Mesenchymal stem cell (in vitro differentiated cells and primary cell): Measurements from ENCODE around the gene PSMC6.

Source experiments
- DNase-seq: peaks from one replicate; pipeline ENCODE4 v3.0.0-alpha.2; 2013
- H2AFZ ChIP-seq: one replicate; pipeline ENCODE4 v1.6.1; 2013; ENCODE audit warnings: low read depth, mild to moderate bottlenecking, control low read depth, inconsistent platforms, low read length, moderate library complexity
- H2AK5ac ChIP-seq: 2 replicates; pipeline ENCODE4 v1.6.1; 2013; ENCODE audit warnings: low read length, moderate library complexity, mild to moderate bottlenecking, inconsistent platforms; ENCODE audit not compliant: severe bottlenecking
- H2BK120ac ChIP-seq: one replicate; pipeline ENCODE4 v1.6.1; 2013; ENCODE audit warnings: low read depth, mild to moderate bottlenecking, inconsistent platforms, low read length, moderate library complexity
- H2BK12ac ChIP-seq, 2 experiments: one replicate each; pipeline ENCODE4 v1.6.1; 2013; ENCODE audit warnings: inconsistent platforms in 2 of 2, low read length in 2 of 2, mild to moderate bottlenecking in 2 of 2, moderate library complexity in 2 of 2, control low read depth in 1 of 2
- H2BK15ac ChIP-seq: one replicate; pipeline ENCODE4 v1.6.1; 2013; ENCODE audit warnings: mild to moderate bottlenecking, low read depth, inconsistent platforms; ENCODE audit not compliant: poor library complexity, severe bottlenecking
- H2BK5ac ChIP-seq: 2 replicates; pipeline ENCODE4 v1.6.1; 2013; ENCODE audit warnings: low read depth, mild to moderate bottlenecking, low read length, control low read depth, inconsistent platforms; ENCODE audit not compliant: poor library complexity, severe bottlenecking
- H3K14ac ChIP-seq, 2 experiments: one replicate each; pipeline ENCODE4 v1.6.1; 2013; ENCODE audit warnings: inconsistent platforms in 2 of 2, low read length in 2 of 2, control low read depth in 1 of 2, mild to moderate bottlenecking in 1 of 2, moderate library complexity in 1 of 2
- H3K18ac ChIP-seq, 2 experiments: one replicate each; pipeline ENCODE4 v1.6.1; 2013; ENCODE audit warnings: inconsistent platforms in 2 of 2, low read length in 2 of 2, control low read depth in 1 of 2, low read depth in 1 of 2, mild to moderate bottlenecking in 1 of 2
- H3K23ac ChIP-seq, 2 experiments: one replicate each; pipeline ENCODE4 v1.6.1; 2013; ENCODE audit warnings: inconsistent platforms in 2 of 2, low read length in 2 of 2, mild to moderate bottlenecking in 2 of 2, moderate library complexity in 2 of 2, control low read depth in 1 of 2
- H3K27ac ChIP-seq: 2 replicates; pipeline ENCODE4 v1.5.1; 2013; ENCODE audit warnings: mild to moderate bottlenecking, moderate library complexity, low read length, control low read depth, inconsistent platforms; ENCODE audit not compliant: poor library complexity, severe bottlenecking
- H3K27me3 ChIP-seq, 2 experiments: 2 replicates each; pipeline versions ENCODE4 v1.6.1 to v1.7.0; 2013; ENCODE audit warnings: low read length in 2 of 2, mild to moderate bottlenecking in 2 of 2, moderate library complexity in 2 of 2, control low read depth in 1 of 2, inconsistent platforms in 1 of 2; ENCODE audit not compliant: control insufficient read depth in 1 of 2, insufficient read depth in 1 of 2
- H3K36me3 ChIP-seq, 2 experiments: 2 replicates each; pipeline versions ENCODE4 v1.6.1 to v1.7.0; 2013; ENCODE audit warnings: low read length in 2 of 2, control low read depth in 1 of 2, inconsistent platforms in 1 of 2, low read depth in 1 of 2, mild to moderate bottlenecking in 1 of 2; ENCODE audit not compliant: insufficient read depth in 2 of 2, control insufficient read depth in 1 of 2
- H3K4ac ChIP-seq, 2 experiments: one replicate each; pipeline ENCODE4 v1.6.1; 2013; ENCODE audit warnings: inconsistent platforms in 2 of 2, low read length in 2 of 2, mild to moderate bottlenecking in 2 of 2, moderate library complexity in 2 of 2, control low read depth in 1 of 2, low read depth in 1 of 2
- H3K4me1 ChIP-seq: 2 replicates; pipeline ENCODE4 v1.6.1; 2013; ENCODE audit warnings: low read depth, low read length, control low read depth; ENCODE audit not compliant: control insufficient read depth, insufficient read depth
- H3K4me2 ChIP-seq: 2 replicates; pipeline ENCODE4 v1.6.1; 2013; ENCODE audit warnings: low read length, mild to moderate bottlenecking, inconsistent platforms; ENCODE audit not compliant: poor library complexity, severe bottlenecking
- H3K4me3 ChIP-seq, 2 experiments: 2 replicates each; pipeline versions ENCODE4 v1.5.1 to v1.7.0; 2013; ENCODE audit warnings: low read length in 2 of 2, mild to moderate bottlenecking in 2 of 2, control low read depth in 1 of 2, low read depth in 1 of 2; ENCODE audit not compliant: insufficient read depth in 1 of 2
- H3K79me1 ChIP-seq: replicated peaks from 2 replicates; pipeline ENCODE4 v1.6.1; 2013; ENCODE audit warnings: mild to moderate bottlenecking, control low read depth, low read length, inconsistent platforms; ENCODE audit not compliant: poor library complexity, severe bottlenecking
- H3K9ac ChIP-seq: 2 replicates; pipeline ENCODE4 v1.7.0; 2013; ENCODE audit warnings: mild to moderate bottlenecking, low read length, moderate library complexity
- H3K9me3 ChIP-seq: 2 replicates; pipeline ENCODE4 v1.7.0; 2013; ENCODE audit warnings: mild to moderate bottlenecking, low read length; ENCODE audit not compliant: control insufficient read depth
- H4K8ac ChIP-seq: one replicate; pipeline ENCODE4 v1.6.1; 2013; ENCODE audit warnings: inconsistent platforms, mild to moderate bottlenecking, low read length, moderate library complexity
- H4K91ac ChIP-seq: one replicate; pipeline ENCODE4 v1.6.1; 2013; ENCODE audit warnings: mild to moderate bottlenecking, low read length, inconsistent platforms
- WGBS: methylation state at CpG from one replicate; pipeline ENCODE4 v1.1.7; 2013; ENCODE audit warnings: mixed read lengths; 5-methylcytosine and 5-hydroxymethylcytosine counted together

The PSMC6 gene

GRCh38 chr14:52694761-52695480, 12.1 kb upstream of the PSMC6 start:
- H3K4ac ChIP-seq, result peak overlapping the region; percentile 64 to 80
- peak overlapping the region; percentile 26 for H3K27ac ChIP-seq
- peak overlapping the region; percentile 92 for H3K4me2 ChIP-seq
- peak overlapping the region; percentile 70 for H2AFZ ChIP-seq
- peak overlapping the region in 1 of 2 experiments; percentile 61 for H2BK12ac ChIP-seq
- peak overlapping the region; percentile 45 for H4K8ac ChIP-seq
- peak overlapping the region; percentile 91 to 99 for H3K4me3 ChIP-seq
- peak overlapping the region; percentile 65 to 92 for H3K18ac ChIP-seq
- H2BK120ac ChIP-seq, result peak overlapping the region; percentile 99
- H2BK5ac ChIP-seq, result no peak overlapping the region
- peak; percentile 59 for DNase-seq
- peak overlapping the region; percentile 87 for H4K91ac ChIP-seq
- no peak overlapping the region for H2BK15ac ChIP-seq
- H3K23ac ChIP-seq, result peak overlapping the region in 1 of 2 experiments; percentile 2
- peak overlapping the region; percentile 96 for H3K9ac ChIP-seq
- no peaks in the 10 kb centered on the region for H3K9me3 ChIP-seq
- peaks cover 4% of the 10 kb centered on the region for H3K4me1 ChIP-seq
- no peak overlapping the region for H2AK5ac ChIP-seq
- H3K27me3 ChIP-seq, result no peaks in the 10 kb centered on the region
- no peaks in the 10 kb centered on the region for H3K36me3 ChIP-seq
- peak overlapping the region in 1 of 2 experiments; percentile 92 for H3K14ac ChIP-seq
- 1% methylated on average over 45 of the region's 46 CpGs for WGBS
- peaks cover 5% of the 10 kb centered on the region for H3K79me1 ChIP-seq

- Histone ChIP-seq H2AK5ac (no peak within 1 kb of the TSS), H3K4me2 (peak within 1 kb of the TSS; percentile 92), H3K9me3 (no peaks in the 10 kb centered on the region), H3K79me1 (peaks cover 5% of the 10 kb centered on the region), H2BK15ac (peak within 1 kb of the TSS; percentile 90), H3K14ac (peak within 1 kb of the TSS in 1 of 2 experiments; percentile 92), H2AFZ (peak within 1 kb of the TSS; percentile 70), H3K9ac (peak within 1 kb of the TSS; percentile 96), H3K27me3 (no peaks in the 10 kb centered on the region), H4K91ac (peak within 1 kb of the TSS; percentile 87), H4K8ac (peak within 1 kb of the TSS; percentile 89), H2BK120ac (peak within 1 kb of the TSS; percentile 99), H3K4me3 (peak within 1 kb of the TSS; percentile 91 to 99), H3K4me1 (peaks cover 4% of the 10 kb centered on the region), H3K27ac (peak within 1 kb of the TSS; percentile 62), H3K4ac (peak within 1 kb of the TSS; percentile 64 to 80), H2BK5ac (no peak within 1 kb of the TSS), H3K18ac (peak within 1 kb of the TSS; percentile 65 to 92), H3K23ac (peak within 1 kb of the TSS in 1 of 2 experiments; percentile 29), H3K36me3 (no peaks in the 10 kb centered on the region), H2BK12ac (peak within 1 kb of the TSS; percentile 41 to 61)
- under 1% methylated on average over 59 of the region's 78 CpGs for WGBS
- DNase-seq, result peak; percentile 85
Observed at GRCh38 chr14:52695481-52696091, 11.4 kb upstream of the PSMC6 start, which contains the start of gene ERO1A. Gene ERO1A (minus strand): TSS chr14:52695558. CDS start chr14:52695481, 77 bp downstream.

- DNase-seq, result peak; percentile 19
- no peak overlapping the region for H4K8ac ChIP-seq
- H3K9ac ChIP-seq, result no peak overlapping the region
- no peak overlapping the region for H2AK5ac ChIP-seq
- H3K4me2 ChIP-seq, result no peak overlapping the region
- peaks cover 1% of the 10 kb centered on the region for H3K4me1 ChIP-seq
- H3K27me3 ChIP-seq, result no peaks in the 10 kb centered on the region
- H3K4me3 ChIP-seq, result no peak overlapping the region
- H2BK12ac ChIP-seq, result no peak overlapping the region
- no peak overlapping the region for H3K27ac ChIP-seq
- no peak overlapping the region for H2BK120ac ChIP-seq
- no peaks in the 10 kb centered on the region for H3K9me3 ChIP-seq
- no peak overlapping the region for H3K4ac ChIP-seq
- no peak overlapping the region for H3K14ac ChIP-seq
- no peak overlapping the region for H2AFZ ChIP-seq
- no peak overlapping the region for H4K91ac ChIP-seq
- WGBS, result 30% methylated on average over 2 of the region's 2 CpGs
- H3K36me3 ChIP-seq, result no peaks in the 10 kb centered on the region
- no peak overlapping the region for H2BK15ac ChIP-seq
- H3K79me1 ChIP-seq, result no peaks in the 10 kb centered on the region
- no peak overlapping the region for H3K18ac ChIP-seq
- no peak overlapping the region for H3K23ac ChIP-seq
- H2BK5ac ChIP-seq, result no peak overlapping the region
Observed at GRCh38 chr14:52700701-52701172, 6.3 kb upstream of the PSMC6 start.

GRCh38 chr14:52701223-52701622, 5.8 kb upstream of the PSMC6 start:
- no peak overlapping the region for H2AFZ ChIP-seq

More at GRCh38 chr14:52701223-52701622, 5.8 kb upstream of the PSMC6 start:
- no peak overlapping the region for H2BK5ac ChIP-seq
- H3K14ac ChIP-seq, result no peak overlapping the region
- H3K18ac ChIP-seq, result no peak overlapping the region
- H3K4ac ChIP-seq, result no peak overlapping the region
- no peak for DNase-seq
- no peak overlapping the region for H3K27ac ChIP-seq
- H4K8ac ChIP-seq, result peak overlapping the region; percentile 64
- H2BK15ac ChIP-seq, result no peak overlapping the region
- H2BK12ac ChIP-seq, result no peak overlapping the region
- no peak overlapping the region for H3K4me3 ChIP-seq
- H3K36me3 ChIP-seq, result no peaks in the 10 kb centered on the region
- no peak overlapping the region for H4K91ac ChIP-seq
- H3K27me3 ChIP-seq, result no peaks in the 10 kb centered on the region
- H3K79me1 ChIP-seq, result no peaks in the 10 kb centered on the region
- no peak overlapping the region for H3K9ac ChIP-seq
- no peaks in the 10 kb centered on the region for H3K9me3 ChIP-seq
- 92% methylated on average over 3 of the region's 3 CpGs for WGBS
- H2AK5ac ChIP-seq, result no peak overlapping the region
- no peak overlapping the region for H2BK120ac ChIP-seq
- no peak overlapping the region for H3K4me2 ChIP-seq
- no peaks in the 10 kb centered on the region for H3K4me1 ChIP-seq
- H3K23ac ChIP-seq, result no peak overlapping the region
